Thymus (tissue), 11 donors: ENCODE results near the gene TMEM59L. TPM values are rescaled to one million over a fixed set of nuclear protein-coding genes. Genes with fewer than 3 reads are reported as not detected.
A peak's percentile ranks its signal among the peaks of the same experiment; 100 is the strongest.

ENCODE experiments used
- DNase-seq, 9 donors: peaks; one replicate each; pipeline ENCODE4 v3.0.0-alpha.2; 2013; ENCODE audit warnings: low spot score in 9 of 9, low read depth in 6 of 9, missing footprints in 1 of 9
- H3K27ac ChIP-seq, 2 donors: one replicate each; pipeline ENCODE4 v1.5.1; 2013; ENCODE audit warnings: control low read depth in 1 of 2, low read depth in 1 of 2, low read length in 1 of 2, mild to moderate bottlenecking in 1 of 2, moderate library complexity in 1 of 2
- H3K27me3 ChIP-seq, 2 donors: one replicate each; pipeline ENCODE4 v1.5.1; 2013; ENCODE audit warnings: low read length in 1 of 2; ENCODE audit not compliant: control insufficient read depth in 2 of 2, insufficient read depth in 1 of 2
- H3K36me3 ChIP-seq, 2 donors: one replicate each; pipeline ENCODE4 v1.5.1; 2013; ENCODE audit warnings: low read length in 1 of 2, mild to moderate bottlenecking in 1 of 2, moderate library complexity in 1 of 2; ENCODE audit not compliant: control insufficient read depth in 2 of 2, insufficient read depth in 2 of 2
- H3K4me1 ChIP-seq, 2 donors: one replicate each; pipeline ENCODE4 v1.5.1; 2013; ENCODE audit warnings: low read length in 2 of 2; ENCODE audit not compliant: control insufficient read depth in 2 of 2, insufficient read depth in 2 of 2
- H3K4me3 ChIP-seq, 2 donors: one replicate each; pipeline ENCODE4 v1.5.1; 2013; ENCODE audit warnings: low read length in 2 of 2, control low read depth in 1 of 2, mild to moderate bottlenecking in 1 of 2
- H3K9me3 ChIP-seq, 2 donors: one replicate each; pipeline ENCODE4 v1.5.1; 2013; ENCODE audit warnings: low read length in 1 of 2, mild to moderate bottlenecking in 1 of 2; ENCODE audit not compliant: control insufficient read depth in 2 of 2, insufficient read depth in 1 of 2
- WGBS: extraction: QIAGEN DNeasy Blood & Tissue Kit; methylation state at CpG from one replicate; pipeline ENCODE4 v1.1.7; 2013; 5-methylcytosine and 5-hydroxymethylcytosine counted together
- polyA plus RNA-seq: library from polyadenylated mRNA; stranded (reverse); fragments of 200-250 nt; gene quantifications from one replicate; pipeline ENCODE4 v1.2.3, GENCODE V29; 2013
- total RNA-seq: library from RNA; stranded (reverse); fragments of 120-200 nt; gene quantifications from one replicate; pipeline ENCODE4 v1.2.4, GENCODE V29; 2013
- donor health status: healthy.

TMEM59L gene
- total and polyA plus RNA-seq, 2 donors = 0.96 TPM; not detected in 1

GRCh38 chr19:18639706-18640243 lies 27.1 kb downstream of the TMEM59L start:
- H3K9me3 ChIP-seq = no peaks in the 10 kb centered on the region
- no peak overlapping the region for H3K4me3 ChIP-seq
- H3K27ac ChIP-seq = no peak overlapping the region
- whole genome bisulfite sequencing = 95% methylated on average over 8 of the region's 8 CpGs
- H3K4me1 ChIP-seq = peaks cover 10 to 31% of the 10 kb centered on the region in 2 donors
- peaks cover 0 to 7% of the 10 kb centered on the region in 2 donors for H3K27me3 ChIP-seq
- DNase-seq = no peak
- H3K36me3 ChIP-seq = no peaks in the 10 kb centered on the region

- H3K4me3 ChIP-seq = no peak overlapping the region
- H3K27ac ChIP-seq = no peak overlapping the region
- H3K27me3 ChIP-seq = peaks cover 0 to 11% of the 10 kb centered on the region in 2 donors
- 45% methylated on average over 15 of the region's 15 CpGs for WGBS
- peak in 1 of 9 donors; percentile 21 for DNase-seq
- peaks cover 0 to 17% of the 10 kb centered on the region in 2 donors for H3K4me1 ChIP-seq
- no peaks in the 10 kb centered on the region for H3K36me3 ChIP-seq
- no peaks in the 10 kb centered on the region for H3K9me3 ChIP-seq
These were observed 31.7 kb downstream of the TMEM59L start for GRCh38 chr19:18644196-18645034.

GRCh38 chr19:18645035-18645511 lies 32.4 kb downstream of the TMEM59L start:
- Histone ChIP-seq H3K27me3 (peaks cover 0 to 14% of the 10 kb centered on the region in 2 donors), H3K36me3 (no peaks in the 10 kb centered on the region), H3K9me3 (no peaks in the 10 kb centered on the region), H3K4me3 (no peak overlapping the region), H3K27ac (no peak overlapping the region), H3K4me1 (peaks cover 0 to 23% of the 10 kb centered on the region in 2 donors)
- DNase-seq = no peak
- 85% methylated on average over 13 of the region's 13 CpGs for WGBS

GRCh38 chr19:18646535-18647370 lies 34.1 kb downstream of the TMEM59L start:
- no peaks in the 10 kb centered on the region for H3K9me3 ChIP-seq
- no peak overlapping the region for H3K27ac ChIP-seq
- H3K4me3 ChIP-seq = no peak overlapping the region
- H3K36me3 ChIP-seq = peaks cover 0 to 3% of the 10 kb centered on the region in 2 donors
- peaks cover 0 to 25% of the 10 kb centered on the region in 2 donors for H3K4me1 ChIP-seq
- WGBS = 98% methylated on average over 34 of the region's 34 CpGs
- DNase-seq = no peak
- H3K27me3 ChIP-seq = peaks cover 0 to 14% of the 10 kb centered on the region in 2 donors

GRCh38 chr19:18647371-18647767 lies 34.7 kb downstream of the TMEM59L start:
- Histone ChIP-seq H3K27me3 (peaks cover 0 to 14% of the 10 kb centered on the region in 2 donors), H3K9me3 (no peaks in the 10 kb centered on the region), H3K4me1 (peaks cover 0 to 27% of the 10 kb centered on the region in 2 donors), H3K4me3 (no peak overlapping the region), H3K27ac (no peak overlapping the region), H3K36me3 (peaks cover 0 to 3% of the 10 kb centered on the region in 2 donors)
- no peak for DNase-seq
- 96% methylated on average over 1 of the region's 1 CpG for WGBS

GRCh38 chr19:18647807-18648206 lies 35.1 kb downstream of the TMEM59L start:
- H3K9me3 ChIP-seq = no peaks in the 10 kb centered on the region
- 98% methylated on average over 10 of the region's 10 CpGs for WGBS
- H3K27ac ChIP-seq = no peak overlapping the region
- peaks cover 0 to 14% of the 10 kb centered on the region in 2 donors for H3K27me3 ChIP-seq
- peaks cover 0 to 27% of the 10 kb centered on the region in 2 donors for H3K4me1 ChIP-seq
- H3K4me3 ChIP-seq = no peak overlapping the region
- DNase-seq = no peak
- peaks cover 0 to 3% of the 10 kb centered on the region in 2 donors for H3K36me3 ChIP-seq

- Histone ChIP-seq H3K27ac (no peak overlapping the region), H3K4me1 (peaks cover 0 to 27% of the 10 kb centered on the region in 2 donors), H3K27me3 (peaks cover 0 to 14% of the 10 kb centered on the region in 2 donors), H3K9me3 (no peaks in the 10 kb centered on the region), H3K36me3 (peaks cover 0 to 3% of the 10 kb centered on the region in 2 donors), H3K4me3 (no peak overlapping the region)
- no peak for DNase-seq
- 74% methylated on average over 13 of the region's 13 CpGs for WGBS
These were observed 36.3 kb downstream of the TMEM59L start for GRCh38 chr19:18648973-18649315.

- peaks cover 0 to 25% of the 10 kb centered on the region in 2 donors for H3K4me1 ChIP-seq
- peak in 1 of 9 donors; percentile 20 for DNase-seq
- no peak overlapping the region for H3K27ac ChIP-seq
These were observed 36.8 kb downstream of the TMEM59L start for GRCh38 chr19:18649371-18650020.

More at GRCh38 chr19:18649371-18650020, 36.8 kb downstream of the TMEM59L start:
- H3K36me3 ChIP-seq = peaks cover 0 to 3% of the 10 kb centered on the region in 2 donors
- peaks cover 0 to 14% of the 10 kb centered on the region in 2 donors for H3K27me3 ChIP-seq
- no peak overlapping the region for H3K4me3 ChIP-seq
- no peaks in the 10 kb centered on the region for H3K9me3 ChIP-seq
- WGBS = 12% methylated on average over 25 of the region's 25 CpGs
